Endothelial cell (in vitro differentiated cells): ENCODE measurements around the gene KIT. TPM values are rescaled to one million over a fixed set of nuclear protein-coding genes. Genes with fewer than 3 reads are reported as not detected.

Experiments used
- DNase-seq: peaks from one replicate; pipeline ENCODE4 v3.0.0; 2021; ENCODE audit warnings: low spot score
- H3K27ac Mint-ChIP-seq: one replicate; pipeline ENCODE4 v1.8.0; 2021; ENCODE audit warnings: mixed read lengths, inconsistent platforms; ENCODE audit not compliant: unreplicated experiment
- H3K27me3 Mint-ChIP-seq: one replicate; pipeline ENCODE4 v1.8.0; 2021; ENCODE audit warnings: mild to moderate bottlenecking, moderate library complexity, mixed read lengths, inconsistent platforms; ENCODE audit not compliant: unreplicated experiment
- H3K36me3 Mint-ChIP-seq: one replicate; pipeline ENCODE4 v1.8.0; 2021; ENCODE audit warnings: mild to moderate bottlenecking, low read depth, mixed read lengths, inconsistent platforms; ENCODE audit not compliant: unreplicated experiment
- H3K4me1 Mint-ChIP-seq: one replicate; pipeline ENCODE4 v1.8.0; 2021; ENCODE audit warnings: mild to moderate bottlenecking, mixed read lengths, inconsistent platforms; ENCODE audit not compliant: unreplicated experiment
- H3K4me3 Mint-ChIP-seq: one replicate; pipeline ENCODE4 v1.8.0; 2021; ENCODE audit warnings: mild to moderate bottlenecking, mixed read lengths, inconsistent platforms; ENCODE audit not compliant: unreplicated experiment
- H3K9me3 Mint-ChIP-seq: one replicate; pipeline ENCODE4 v1.8.0; 2021; ENCODE audit warnings: mixed read lengths, inconsistent platforms; ENCODE audit not compliant: unreplicated experiment
- total RNA-seq: library from RNA; stranded (reverse); fragmentation: NEBNext Ultra II Directional; extraction: Animal tissue kit (Norgen Biotek cat#: 25700); gene quantifications from one replicate; pipeline ENCODE4 v1.2.1, GENCODE V29; 2021; ENCODE audit not compliant: unreplicated experiment
- TF ChIP-seq, protein P1 (sequence below): fragments of 200-600 bp; sonication (generic); IDR thresholded peaks from one replicate; pipeline ENCODE4 v1.5.0; 2021; ENCODE audit warnings: antibody characterized with exemption; ENCODE audit not compliant: unreplicated experiment

The KIT gene
- total RNA-seq, 1 donor from 2014 or later = 49.1 TPM

DNA sequence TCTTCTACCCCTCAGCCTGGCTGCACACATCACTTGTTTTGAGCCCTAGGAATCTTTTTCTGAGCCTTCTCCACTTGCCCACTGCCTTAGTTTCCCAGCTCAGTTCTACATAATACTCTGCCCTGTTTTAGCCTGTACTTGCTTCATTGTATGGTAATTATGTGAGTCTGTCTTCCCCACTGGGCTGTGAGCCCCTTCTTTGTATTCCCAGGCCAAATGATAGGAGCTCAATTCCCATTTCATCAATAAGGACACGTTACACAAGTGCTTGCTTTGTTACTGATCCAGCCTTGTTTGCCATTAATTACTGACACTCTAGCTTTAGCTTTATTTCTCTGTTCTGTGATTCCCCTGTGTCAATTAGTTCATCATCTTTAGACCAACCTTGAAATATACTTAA is 28.1 kb downstream of the KIT start:
- Mint-ChIP-seq H3K9me3 (no peaks in the 10 kb centered on the region), H3K4me3 (peak overlapping the region; percentile 20), H3K27ac (peak overlapping the region; percentile 26), H3K36me3 (peaks cover 16% of the 10 kb centered on the region), H3K27me3 (peaks cover 4% of the 10 kb centered on the region), H3K4me1 (peaks cover 20% of the 10 kb centered on the region)
- TF ChIP-seq, protein P1, sequence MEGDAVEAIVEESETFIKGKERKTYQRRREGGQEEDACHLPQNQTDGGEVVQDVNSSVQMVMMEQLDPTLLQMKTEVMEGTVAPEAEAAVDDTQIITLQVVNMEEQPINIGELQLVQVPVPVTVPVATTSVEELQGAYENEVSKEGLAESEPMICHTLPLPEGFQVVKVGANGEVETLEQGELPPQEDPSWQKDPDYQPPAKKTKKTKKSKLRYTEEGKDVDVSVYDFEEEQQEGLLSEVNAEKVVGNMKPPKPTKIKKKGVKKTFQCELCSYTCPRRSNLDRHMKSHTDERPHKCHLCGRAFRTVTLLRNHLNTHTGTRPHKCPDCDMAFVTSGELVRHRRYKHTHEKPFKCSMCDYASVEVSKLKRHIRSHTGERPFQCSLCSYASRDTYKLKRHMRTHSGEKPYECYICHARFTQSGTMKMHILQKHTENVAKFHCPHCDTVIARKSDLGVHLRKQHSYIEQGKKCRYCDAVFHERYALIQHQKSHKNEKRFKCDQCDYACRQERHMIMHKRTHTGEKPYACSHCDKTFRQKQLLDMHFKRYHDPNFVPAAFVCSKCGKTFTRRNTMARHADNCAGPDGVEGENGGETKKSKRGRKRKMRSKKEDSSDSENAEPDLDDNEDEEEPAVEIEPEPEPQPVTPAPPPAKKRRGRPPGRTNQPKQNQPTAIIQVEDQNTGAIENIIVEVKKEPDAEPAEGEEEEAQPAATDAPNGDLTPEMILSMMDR = no peak
- no peak for DNase-seq

DNA sequence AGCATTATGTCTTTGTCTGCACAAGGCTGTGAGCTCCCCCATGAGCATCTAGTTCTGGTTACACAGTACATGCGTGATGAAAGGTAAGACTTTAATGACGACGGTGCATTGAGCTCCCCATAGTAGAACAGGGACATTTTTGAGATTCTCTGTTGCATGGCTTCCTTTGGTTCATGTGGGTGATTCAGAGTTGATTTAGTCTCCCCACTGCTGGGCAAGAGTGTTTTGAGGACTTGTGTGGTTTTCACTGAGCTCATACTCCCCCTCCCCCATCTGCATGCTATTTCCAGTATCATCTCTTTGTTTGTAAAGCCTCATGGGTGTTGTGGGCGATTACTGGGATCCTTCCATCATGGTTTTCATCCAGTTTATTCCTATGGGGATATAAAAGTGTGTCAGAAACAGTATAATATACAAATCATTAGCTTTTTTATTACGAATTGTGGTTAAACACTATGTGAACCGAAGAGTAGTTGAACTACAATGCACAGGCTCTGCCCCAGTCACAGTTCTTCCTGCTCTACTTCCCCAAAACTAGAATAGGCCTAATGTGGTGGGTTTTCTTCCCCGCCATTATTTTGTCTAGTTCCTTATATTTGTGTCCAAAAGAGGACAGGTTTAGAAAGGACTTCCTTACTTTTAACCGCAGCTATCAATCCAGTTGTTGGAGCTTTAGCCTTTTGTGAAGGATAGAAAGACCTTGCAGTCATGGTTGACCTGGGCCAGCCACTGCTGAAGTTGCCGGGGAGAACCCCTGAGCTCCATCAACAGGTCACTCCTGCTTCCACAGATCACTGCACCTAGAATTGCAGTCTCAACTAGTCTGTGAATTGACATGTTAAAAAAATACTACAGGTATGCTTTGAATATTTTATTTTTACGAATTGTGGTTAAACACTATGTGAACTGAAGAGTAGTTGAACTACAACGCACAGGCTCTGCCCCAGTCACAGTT is 30.4 kb downstream of the KIT start:
- TF ChIP-seq, protein P1 = no peak
- no peak for DNase-seq
- H3K27me3 Mint-ChIP-seq = peaks cover 3% of the 10 kb centered on the region
- H3K4me1 Mint-ChIP-seq = peaks cover 34% of the 10 kb centered on the region
- no peak overlapping the region for H3K4me3 Mint-ChIP-seq
- no peak overlapping the region for H3K27ac Mint-ChIP-seq
- H3K36me3 Mint-ChIP-seq = peaks cover 11% of the 10 kb centered on the region
- H3K9me3 Mint-ChIP-seq = no peaks in the 10 kb centered on the region

DNA sequence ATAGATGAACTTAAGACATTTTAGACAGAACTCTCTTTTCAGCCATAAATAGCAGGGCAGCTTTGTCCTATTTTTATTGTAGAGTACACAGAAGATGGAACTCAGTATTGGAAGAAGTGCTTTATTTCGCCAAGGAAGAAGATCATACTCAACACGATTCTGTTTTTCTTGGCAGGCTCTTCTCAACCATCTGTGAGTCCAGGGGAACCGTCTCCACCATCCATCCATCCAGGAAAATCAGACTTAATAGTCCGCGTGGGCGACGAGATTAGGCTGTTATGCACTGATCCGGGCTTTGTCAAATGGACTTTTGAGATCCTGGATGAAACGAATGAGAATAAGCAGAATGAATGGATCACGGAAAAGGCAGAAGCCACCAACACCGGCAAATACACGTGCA is 37.6 kb downstream of the KIT start:
- no peak overlapping the region for H3K4me3 Mint-ChIP-seq
- TF ChIP-seq, protein P1 = no peak
- DNase-seq = no peak
- peaks cover 11% of the 10 kb centered on the region for H3K36me3 Mint-ChIP-seq
- H3K9me3 Mint-ChIP-seq = no peaks in the 10 kb centered on the region
- peaks cover 26% of the 10 kb centered on the region for H3K4me1 Mint-ChIP-seq
- no peak overlapping the region for H3K27ac Mint-ChIP-seq
- H3K27me3 Mint-ChIP-seq = peaks cover 1% of the 10 kb centered on the region

DNA sequence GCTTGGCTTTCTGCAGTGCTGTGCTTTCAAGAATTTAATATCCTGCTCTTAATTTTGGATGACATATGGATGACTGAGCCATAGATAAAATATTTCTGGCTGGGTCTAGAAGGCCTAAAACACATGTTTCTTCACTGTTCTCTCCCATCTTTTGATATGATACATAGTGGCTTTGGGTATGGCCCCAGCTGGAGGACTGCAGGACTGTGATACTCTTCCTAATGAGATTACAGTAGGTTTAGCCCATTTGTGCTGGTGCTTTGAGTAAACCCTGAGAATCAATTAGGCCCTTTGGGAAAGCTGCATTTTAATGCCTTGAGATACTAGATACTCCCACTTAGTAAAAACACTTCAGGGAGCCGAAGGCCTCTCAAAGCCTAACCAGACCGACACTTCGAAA is 38.0 kb downstream of the KIT start:
- Mint-ChIP-seq H3K27ac (no peak overlapping the region), H3K4me1 (peaks cover 26% of the 10 kb centered on the region), H3K9me3 (no peaks in the 10 kb centered on the region), H3K36me3 (peaks cover 11% of the 10 kb centered on the region), H3K27me3 (peaks cover 1% of the 10 kb centered on the region), H3K4me3 (no peak overlapping the region)
- no peak for DNase-seq
- TF ChIP-seq, protein P1 = no peak

DNA sequence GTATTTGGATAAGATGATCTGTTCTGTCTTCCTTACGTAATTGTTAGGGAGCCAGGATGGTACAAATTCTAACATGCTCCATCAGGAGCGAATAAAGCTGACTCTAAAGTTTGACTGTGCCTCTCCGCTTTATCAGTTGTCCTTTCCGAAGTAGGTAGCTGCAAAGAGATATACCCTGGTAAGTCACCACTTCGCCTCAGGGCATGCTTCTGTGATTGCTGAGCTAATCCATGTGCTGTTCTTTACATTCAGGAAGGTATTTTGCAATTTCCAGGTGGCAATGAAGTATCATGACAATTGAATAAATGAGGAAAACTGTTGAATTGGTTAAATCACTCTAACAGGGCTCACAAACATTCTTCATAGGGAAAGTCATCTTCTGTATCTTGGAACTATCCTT is 38.9 kb downstream of the KIT start:
- Mint-ChIP-seq H3K27ac (no peak overlapping the region), H3K4me3 (no peak overlapping the region), H3K4me1 (peaks cover 19% of the 10 kb centered on the region), H3K9me3 (no peaks in the 10 kb centered on the region), H3K36me3 (peaks cover 11% of the 10 kb centered on the region), H3K27me3 (peaks cover 1% of the 10 kb centered on the region)
- TF ChIP-seq, protein P1 = no peak
- no peak for DNase-seq
